ENCODE data around the gene CNTN4.

DNA sequence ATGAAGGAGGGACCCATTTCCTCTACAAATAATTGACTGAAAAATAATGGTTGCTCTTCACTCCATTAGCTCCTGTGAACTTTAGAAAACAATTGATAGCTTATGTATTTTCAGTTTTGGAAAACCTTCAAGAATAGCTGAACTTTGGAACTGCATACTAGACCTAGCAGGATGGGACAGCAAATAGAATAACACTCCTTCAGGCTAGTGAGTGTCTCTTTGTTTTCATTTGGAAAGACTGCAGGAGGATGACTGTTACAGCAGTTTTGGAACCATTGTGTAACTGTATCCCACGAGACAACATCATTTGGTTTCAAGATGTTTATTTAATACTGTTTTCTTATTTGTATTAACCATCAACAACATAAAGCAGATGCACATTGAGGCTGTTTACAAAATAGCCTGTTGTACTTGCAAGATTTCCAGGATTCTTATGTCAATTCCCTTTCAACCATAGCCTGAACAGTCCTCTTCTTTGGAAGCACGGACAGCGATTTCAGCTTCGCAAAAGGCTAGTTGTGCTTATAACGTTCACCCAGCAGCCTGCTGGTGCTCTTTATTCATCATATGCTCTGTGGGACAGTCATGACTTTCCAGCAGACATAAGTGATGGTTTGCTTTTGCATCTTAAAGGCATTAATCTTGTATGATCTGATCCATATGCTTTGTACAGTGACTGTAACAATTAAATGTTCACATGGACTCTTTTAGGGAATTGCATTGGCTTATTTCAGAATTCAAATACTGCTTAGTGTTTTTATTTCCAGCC lies 676.0 kb downstream of the CNTN4 start:
- no peak for TF ChIP-seq POLR2A (IDR thresholded peaks at IDR 0.05)
- TF ChIP-seq CTCF (IDR thresholded peaks at IDR 0.05), result no peak
- no peak for TF ChIP-seq EP300 (IDR thresholded peaks at IDR 0.05)

All from ovary (tissue), 3 donors.